MM.1S (cell line): ENCODE measurements around the gene DMAC1.

Source experiments
- DNase-seq: peaks from one replicate; pipeline ENCODE4 v3.0.0-alpha.2; 2015
- H2AFZ ChIP-seq: fragments of 300-600 bp; sonication (generic); 2 replicates; pipeline ENCODE4 v1.6.0; 2016; ENCODE audit warnings: antibody characterized with exemption, low read length
- H3F3A ChIP-seq: fragments of 300-600 bp; sonication (generic); 2 replicates; pipeline ENCODE4 v1.6.1; 2016; ENCODE audit warnings: mild to moderate bottlenecking, antibody characterized with exemption, low read length, moderate library complexity, mixed read lengths; ENCODE audit not compliant: insufficient read depth
- H3K27ac ChIP-seq: fragments of 300-600 bp; sonication (generic); 2 replicates; pipeline ENCODE4 v1.5.1; 2016; ENCODE audit warnings: mild to moderate bottlenecking, low read length
- H3K27me3 ChIP-seq: fragments of 300-600 bp; sonication (generic); replicated peaks from 2 replicates; pipeline ENCODE4 v1.6.0; 2016; ENCODE audit warnings: low read length; ENCODE audit not compliant: insufficient read depth
- H3K36me3 ChIP-seq: fragments of 300-600 bp; sonication (generic); replicated peaks from 2 replicates; pipeline ENCODE4 v1.6.1; 2016; ENCODE audit warnings: mild to moderate bottlenecking, low read length, mixed read lengths; ENCODE audit not compliant: insufficient read depth
- H3K4me1 ChIP-seq: fragments of 300-600 bp; sonication (generic); 2 replicates; pipeline ENCODE4 v1.6.1; 2016; ENCODE audit warnings: low read length, mixed read lengths
- H3K4me2 ChIP-seq: fragments of 300-600 bp; sonication (generic); 2 replicates; pipeline ENCODE4 v1.6.0; 2016; ENCODE audit warnings: low read depth, low read length
- H3K4me3 ChIP-seq: fragments of 300-600 bp; sonication (generic); 2 replicates; pipeline ENCODE4 v1.5.1; 2016; ENCODE audit warnings: low read length, mixed read lengths
- H3K79me2 ChIP-seq: fragments of 300-600 bp; sonication (generic); 2 replicates; pipeline ENCODE4 v1.6.1; 2016; ENCODE audit warnings: mixed run types, low read length, mixed read lengths
- H3K9ac ChIP-seq: fragments of 300-600 bp; sonication (generic); 2 replicates; pipeline ENCODE4 v1.6.1; 2016; ENCODE audit warnings: low read length, mixed read lengths
- H3K9me2 ChIP-seq: fragments of 300-600 bp; sonication (generic); replicated peaks from 2 replicates; pipeline ENCODE4 v1.6.1; 2016; ENCODE audit warnings: mild to moderate bottlenecking, low read length, mixed read lengths; ENCODE audit not compliant: insufficient read depth
- H3K9me3 ChIP-seq: fragments of 300-600 bp; sonication (generic); replicated peaks from 2 replicates; pipeline ENCODE4 v1.6.1; 2016; ENCODE audit warnings: mild to moderate bottlenecking, low read length, mixed read lengths; ENCODE audit not compliant: insufficient read depth
- H4K20me1 ChIP-seq: fragments of 300-600 bp; sonication (generic); 2 replicates; pipeline ENCODE4 v1.6.1; 2016; ENCODE audit warnings: mild to moderate bottlenecking, low read length, moderate library complexity, mixed read lengths; ENCODE audit not compliant: insufficient read depth
- EZH2 ChIP-seq: fragments of 300-600 bp; sonication (generic); optimal IDR thresholded peaks from 2 replicates; pipeline ENCODE3; 2017; ENCODE audit warnings: low read depth, mild to moderate bottlenecking, antibody characterized with exemption, low read length, mixed read lengths
- EZH2phosphoT487 ChIP-seq: fragments of 300-600 bp; sonication (generic); IDR thresholded peaks from 2 replicates; pipeline ENCODE4 v1.6.1; 2018; ENCODE audit warnings: antibody characterized with exemption, low read length
- TF ChIP-seq, protein P1 (sequence below): fragments of 300-600 bp; sonication (generic); IDR thresholded peaks from 2 replicates; pipeline ENCODE4 v1.5.1; 2016; ENCODE audit warnings: antibody characterized with exemption, low read length, mixed read lengths

The DMAC1 gene

DNA sequence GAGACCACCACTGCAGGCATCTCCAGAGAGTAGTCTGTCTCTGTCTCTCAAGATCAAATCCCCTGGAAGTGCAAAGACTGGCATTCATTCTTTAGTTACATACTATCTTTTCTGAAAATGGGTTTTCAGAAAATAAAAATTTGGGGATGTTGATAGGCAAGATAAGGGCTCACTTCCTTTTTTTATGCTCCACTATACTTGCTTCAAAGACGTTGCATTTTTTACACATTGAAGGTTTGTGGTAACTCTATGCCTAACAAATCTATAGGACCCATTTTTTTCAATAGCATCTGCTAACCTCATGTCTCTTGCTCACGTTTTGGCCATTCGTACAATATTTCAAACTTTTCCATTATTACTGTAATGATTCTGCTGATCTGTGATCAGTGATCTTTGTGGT is 37.0 kb downstream of the DMAC1 start:
- TF ChIP-seq, protein P1, sequence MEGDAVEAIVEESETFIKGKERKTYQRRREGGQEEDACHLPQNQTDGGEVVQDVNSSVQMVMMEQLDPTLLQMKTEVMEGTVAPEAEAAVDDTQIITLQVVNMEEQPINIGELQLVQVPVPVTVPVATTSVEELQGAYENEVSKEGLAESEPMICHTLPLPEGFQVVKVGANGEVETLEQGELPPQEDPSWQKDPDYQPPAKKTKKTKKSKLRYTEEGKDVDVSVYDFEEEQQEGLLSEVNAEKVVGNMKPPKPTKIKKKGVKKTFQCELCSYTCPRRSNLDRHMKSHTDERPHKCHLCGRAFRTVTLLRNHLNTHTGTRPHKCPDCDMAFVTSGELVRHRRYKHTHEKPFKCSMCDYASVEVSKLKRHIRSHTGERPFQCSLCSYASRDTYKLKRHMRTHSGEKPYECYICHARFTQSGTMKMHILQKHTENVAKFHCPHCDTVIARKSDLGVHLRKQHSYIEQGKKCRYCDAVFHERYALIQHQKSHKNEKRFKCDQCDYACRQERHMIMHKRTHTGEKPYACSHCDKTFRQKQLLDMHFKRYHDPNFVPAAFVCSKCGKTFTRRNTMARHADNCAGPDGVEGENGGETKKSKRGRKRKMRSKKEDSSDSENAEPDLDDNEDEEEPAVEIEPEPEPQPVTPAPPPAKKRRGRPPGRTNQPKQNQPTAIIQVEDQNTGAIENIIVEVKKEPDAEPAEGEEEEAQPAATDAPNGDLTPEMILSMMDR: no peak
- TF ChIP-seq EZH2phosphoT487: no peak
- TF ChIP-seq EZH2: no peak
- no peaks in the 10 kb centered on the region for H4K20me1 ChIP-seq
- no peak overlapping the region for H2AFZ ChIP-seq
- no peaks in the 10 kb centered on the region for H3K9me2 ChIP-seq
- no peak for DNase-seq
- no peak overlapping the region for H3K4me3 ChIP-seq
- H3K4me1 ChIP-seq: no peaks in the 10 kb centered on the region
- no peaks in the 10 kb centered on the region for H3K9me3 ChIP-seq
- no peak overlapping the region for H3K9ac ChIP-seq
- no peak overlapping the region for H3K4me2 ChIP-seq
- H3K27ac ChIP-seq: no peak overlapping the region
- H3K36me3 ChIP-seq: no peaks in the 10 kb centered on the region
- no peaks in the 10 kb centered on the region for H3F3A ChIP-seq
- no peaks in the 10 kb centered on the region for H3K79me2 ChIP-seq
- no peaks in the 10 kb centered on the region for H3K27me3 ChIP-seq

DNA sequence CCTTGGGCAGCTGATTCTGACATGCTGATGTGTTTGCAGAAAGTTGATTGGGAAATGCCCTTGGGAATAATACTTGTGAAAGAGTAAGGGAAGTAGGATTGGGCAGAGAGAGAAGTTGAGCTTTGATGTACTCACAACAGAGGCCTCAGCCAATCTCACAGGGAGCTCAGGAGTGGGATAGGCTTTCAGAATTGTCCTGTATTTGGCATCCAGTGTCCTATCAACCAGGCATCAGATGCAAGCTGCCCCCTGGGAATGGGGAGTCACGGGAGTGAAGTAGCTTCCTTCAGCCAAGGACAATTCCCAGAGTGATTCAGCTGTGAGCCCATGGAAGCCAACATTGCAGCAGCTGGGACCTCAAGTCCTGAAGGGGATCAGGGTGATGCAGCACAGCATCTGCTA is 39.6 kb downstream of the DMAC1 start:
- Histone ChIP-seq H2AFZ (no peak overlapping the region), H3K4me3 (no peak overlapping the region), H4K20me1 (no peaks in the 10 kb centered on the region), H3K9me2 (no peaks in the 10 kb centered on the region), H3K27me3 (no peaks in the 10 kb centered on the region), H3K27ac (no peak overlapping the region), H3K9me3 (no peaks in the 10 kb centered on the region), H3K4me1 (peaks cover 18% of the 10 kb centered on the region), H3K36me3 (no peaks in the 10 kb centered on the region), H3F3A (no peaks in the 10 kb centered on the region), H3K4me2 (no peak overlapping the region), H3K79me2 (no peaks in the 10 kb centered on the region), H3K9ac (no peak overlapping the region)
- no peak for DNase-seq
- TF ChIP-seq EZH2phosphoT487 (no peak), EZH2 (no peak)
- TF ChIP-seq, protein P1: no peak

DNA sequence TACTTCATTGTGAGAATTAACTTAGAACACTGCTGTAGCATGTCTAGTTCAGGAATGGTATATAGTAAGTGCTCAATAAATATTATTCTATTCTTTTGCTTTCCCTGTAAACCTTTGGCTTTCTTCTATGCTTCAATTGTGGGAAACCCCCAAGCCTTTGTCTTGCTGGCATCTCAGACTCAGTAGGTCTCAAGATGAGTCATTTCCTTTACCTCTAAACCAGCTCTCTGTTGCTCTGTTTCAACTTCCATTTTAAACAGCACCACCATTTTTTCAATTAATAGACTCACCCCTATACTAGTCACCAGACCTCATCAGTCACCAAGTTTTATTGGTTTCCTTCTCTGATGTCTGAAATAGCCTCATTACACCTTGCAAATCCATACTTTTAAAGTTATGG is 43.5 kb downstream of the DMAC1 start:
- no peaks in the 10 kb centered on the region for H3K79me2 ChIP-seq
- H3K36me3 ChIP-seq: no peaks in the 10 kb centered on the region
- peak; percentile 73 for DNase-seq
- H4K20me1 ChIP-seq: no peaks in the 10 kb centered on the region
- H3K9ac ChIP-seq: no peak overlapping the region
- H3K4me3 ChIP-seq: no peak overlapping the region
- peak overlapping the region; percentile 43; the same call in 1 of the 2 replicates for H3K27ac ChIP-seq
- peak overlapping the region; percentile 31; the same call in 1 of the 2 replicates for H3K4me2 ChIP-seq
- no peaks in the 10 kb centered on the region for H3K9me2 ChIP-seq
- TF ChIP-seq EZH2phosphoT487 (no peak), EZH2 (no peak)
- TF ChIP-seq, protein P1: no peak
- H3K4me1 ChIP-seq: peaks cover 19% of the 10 kb centered on the region
- no peaks in the 10 kb centered on the region for H3K9me3 ChIP-seq
- peak overlapping the region; percentile 59 for H2AFZ ChIP-seq
- H3F3A ChIP-seq: no peaks in the 10 kb centered on the region
- no peaks in the 10 kb centered on the region for H3K27me3 ChIP-seq

DNA sequence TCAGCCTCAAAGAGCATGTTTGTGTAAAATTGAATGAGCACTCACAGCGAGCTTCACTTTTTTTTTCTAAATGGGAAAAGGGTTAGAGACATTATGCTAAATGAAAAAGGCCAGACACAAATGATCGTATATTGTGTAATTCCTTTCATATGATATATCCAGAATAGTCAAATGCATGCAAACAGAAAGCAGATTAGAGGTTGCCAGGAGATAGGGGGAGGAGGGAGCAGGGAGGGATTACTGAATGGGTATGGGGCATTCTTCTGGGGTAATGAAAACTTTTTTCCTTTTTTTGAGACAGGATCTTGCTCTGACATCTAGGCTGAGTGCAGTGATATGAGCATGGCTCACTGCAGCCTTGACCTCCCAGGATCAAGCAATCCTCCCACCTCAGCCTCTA is 47.1 kb downstream of the DMAC1 start:
- H3K9me3 ChIP-seq: no peaks in the 10 kb centered on the region
- H3K4me2 ChIP-seq: no peak overlapping the region
- DNase-seq: no peak
- peaks cover 21% of the 10 kb centered on the region for H3K4me1 ChIP-seq
- no peak overlapping the region for H2AFZ ChIP-seq
- no peak overlapping the region for H3K4me3 ChIP-seq
- H3F3A ChIP-seq: no peaks in the 10 kb centered on the region
- H3K27ac ChIP-seq: no peak overlapping the region
- TF ChIP-seq EZH2phosphoT487 (no peak), EZH2 (no peak)
- TF ChIP-seq, protein P1: no peak
- no peak overlapping the region for H3K9ac ChIP-seq
- no peaks in the 10 kb centered on the region for H3K36me3 ChIP-seq
- no peaks in the 10 kb centered on the region for H4K20me1 ChIP-seq
- no peaks in the 10 kb centered on the region for H3K27me3 ChIP-seq
- H3K79me2 ChIP-seq: no peaks in the 10 kb centered on the region
- no peaks in the 10 kb centered on the region for H3K9me2 ChIP-seq
